Skeletal muscle tissue (tissue), 4 donors: Measurements from ENCODE around the gene TIMM10. TPM values are rescaled to one million over a fixed set of nuclear protein-coding genes. Genes with fewer than 3 reads are reported as not detected.

ENCODE experiments used
- H3K27ac ChIP-seq: one replicate; pipeline ENCODE4 v1.7.0; 2013; ENCODE audit warnings: mild to moderate bottlenecking, low read depth, low read length, inconsistent platforms
- H3K27me3 ChIP-seq, 3 donors: one replicate each; pipeline ENCODE4 v1.7.0; 2013; ENCODE audit warnings: low read length in 3 of 3; ENCODE audit not compliant: control insufficient read depth in 3 of 3, insufficient read depth in 3 of 3
- H3K36me3 ChIP-seq, 3 donors: one replicate each; pipeline ENCODE4 v1.7.0; 2013; ENCODE audit warnings: low read length in 3 of 3; ENCODE audit not compliant: control insufficient read depth in 3 of 3, insufficient read depth in 3 of 3
- H3K4me1 ChIP-seq, 3 donors: one replicate each; pipeline ENCODE4 v1.7.0; 2013; ENCODE audit warnings: low read length in 3 of 3, mild to moderate bottlenecking in 3 of 3; ENCODE audit not compliant: control insufficient read depth in 3 of 3, insufficient read depth in 3 of 3
- H3K4me3 ChIP-seq, 3 donors: one replicate each; pipeline ENCODE4 v1.7.0; 2013; ENCODE audit warnings: low read length in 3 of 3
- H3K9ac ChIP-seq, 3 donors: one replicate each; pipeline ENCODE4 v1.7.0; 2013; ENCODE audit warnings: low read length in 3 of 3, mild to moderate bottlenecking in 3 of 3, moderate library complexity in 2 of 3, low read depth in 1 of 3
- H3K9me3 ChIP-seq, 3 donors: one replicate each; pipeline ENCODE4 v1.7.0; 2013; ENCODE audit warnings: low read length in 3 of 3; ENCODE audit not compliant: control insufficient read depth in 3 of 3
- total RNA-seq: library from RNA; depleted of rRNA; stranded (reverse); fragments of >200 nt; gene quantifications from one replicate; pipeline ENCODE4 v1.2.3, GENCODE V29; 2014
- donor health status: Osteomylitis.

Gene TIMM10
- total RNA-seq, 1 donor from 2014 or later: 64.2 TPM

DNA sequence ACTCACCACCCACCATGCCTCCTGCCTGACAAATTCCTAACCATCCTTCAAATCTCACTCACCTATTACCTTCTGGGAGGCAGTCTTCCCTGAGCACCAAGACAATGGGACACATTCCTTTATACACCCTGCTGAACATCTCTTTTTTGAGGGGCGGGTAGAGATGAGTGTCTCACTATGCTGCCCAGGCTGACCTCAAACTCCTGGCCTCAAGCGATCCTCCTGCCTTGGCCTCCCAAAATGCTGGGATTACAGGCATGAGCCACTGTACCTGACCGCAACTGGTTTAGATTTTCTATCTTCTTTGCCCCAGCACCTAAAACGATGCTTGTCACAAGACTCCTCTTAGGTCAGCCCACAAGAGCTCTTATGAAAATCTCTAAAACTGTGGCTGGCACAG, 7.1 kb downstream of the TIMM10 start:
- H3K9ac ChIP-seq: no peak overlapping the region
- peaks cover 0 to 2% (median 0%) of the 10 kb centered on the region in 3 donors for H3K4me1 ChIP-seq
- H3K4me3 ChIP-seq: no peak overlapping the region
- H3K36me3 ChIP-seq: peaks cover 0 to 9% (median 3%) of the 10 kb centered on the region in 3 donors
- H3K27me3 ChIP-seq: no peaks in the 10 kb centered on the region
- no peaks in the 10 kb centered on the region for H3K9me3 ChIP-seq
- H3K27ac ChIP-seq: no peak overlapping the region

DNA sequence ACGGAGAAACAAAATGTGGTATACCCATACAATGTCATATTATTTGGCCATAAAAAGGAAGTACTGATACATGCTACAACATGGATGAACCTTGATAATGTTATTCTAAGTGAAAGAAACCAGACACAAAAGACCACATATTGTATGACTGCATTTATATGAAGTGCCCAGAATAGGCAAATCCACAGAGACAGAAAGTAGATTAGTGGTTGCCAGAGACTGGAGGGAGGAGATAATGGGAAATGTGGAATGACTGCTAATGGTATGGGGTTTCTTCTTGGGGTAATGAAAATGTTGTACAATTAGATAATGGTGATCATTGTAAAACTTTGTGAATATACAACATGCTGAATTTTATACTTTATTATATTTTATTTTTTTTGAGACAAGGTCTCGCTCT, 9.4 kb downstream of the TIMM10 start:
- peaks cover 0 to 3% (median 0%) of the 10 kb centered on the region in 3 donors for H3K36me3 ChIP-seq
- no peak overlapping the region for H3K4me3 ChIP-seq
- H3K27ac ChIP-seq: no peak overlapping the region
- no peaks in the 10 kb centered on the region for H3K9me3 ChIP-seq
- peaks cover 0 to 2% (median 0%) of the 10 kb centered on the region in 3 donors for H3K4me1 ChIP-seq
- no peaks in the 10 kb centered on the region for H3K27me3 ChIP-seq
- H3K9ac ChIP-seq: no peak overlapping the region

DNA sequence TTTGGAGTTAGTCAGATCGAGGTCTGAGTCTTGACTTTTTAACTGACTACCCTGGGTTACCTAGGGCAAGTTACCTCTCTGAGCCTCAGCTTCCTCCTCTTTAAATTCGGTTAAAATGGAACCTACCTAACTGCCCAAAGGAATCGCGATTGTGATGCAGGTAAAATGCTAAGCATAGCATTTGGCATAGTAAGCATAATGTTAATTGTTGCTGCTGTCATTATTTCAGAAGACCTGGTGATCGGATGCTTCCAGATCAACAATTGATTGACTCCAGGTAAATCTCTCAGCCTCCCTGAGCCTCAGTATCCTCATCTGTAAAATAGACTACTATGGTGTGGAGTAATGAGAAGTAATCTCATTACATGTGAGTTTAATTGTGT, 14.5 kb downstream of the TIMM10 start:
- Histone ChIP-seq H3K36me3 (peaks cover 0 to 4% (median 0%) of the 10 kb centered on the region in 3 donors), H3K27me3 (no peaks in the 10 kb centered on the region), H3K9me3 (no peaks in the 10 kb centered on the region), H3K27ac (peak overlapping the region; percentile 75), H3K9ac (peak overlapping the region; percentile 83 to 86 (median 86)), H3K4me3 (peak overlapping the region; percentile 81 to 95 (median 91)), H3K4me1 (peaks cover 2 to 24% (median 4%) of the 10 kb centered on the region in 3 donors)

DNA sequence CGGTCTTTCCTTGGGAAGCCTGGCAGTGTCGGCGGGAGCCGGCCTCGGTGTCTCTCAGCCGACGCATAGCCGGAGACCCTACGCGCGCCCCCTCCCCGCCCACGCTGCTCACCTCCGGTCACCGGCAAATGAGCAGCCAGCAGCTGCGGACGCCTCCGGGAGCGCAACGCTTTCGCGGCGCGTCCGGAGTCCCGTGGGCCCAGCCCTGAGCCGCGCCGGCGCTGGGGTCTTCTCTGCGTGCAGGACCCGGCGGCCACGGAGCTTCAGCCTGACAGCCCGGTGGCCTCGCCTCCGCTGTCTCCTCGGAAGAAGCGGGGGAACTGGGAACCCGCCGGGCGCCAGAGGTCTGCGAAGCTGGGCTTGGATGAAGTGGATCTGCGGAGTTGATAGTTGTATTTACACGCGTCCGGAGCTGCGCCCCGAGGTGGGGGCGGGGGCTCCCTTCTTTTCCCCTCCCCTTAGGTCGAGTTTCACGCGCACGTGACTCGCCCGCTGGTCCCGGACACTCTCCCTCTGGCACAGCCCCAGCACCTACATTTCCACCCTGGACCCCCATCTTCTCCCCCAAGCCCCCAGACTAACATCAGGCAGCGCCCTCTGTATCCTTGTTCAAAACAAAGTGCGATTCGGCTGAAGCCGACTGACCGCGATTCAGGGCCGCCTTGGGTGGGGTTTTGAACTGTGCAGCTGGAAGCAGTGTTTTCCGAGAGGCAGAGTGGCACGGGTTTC, 15.1 kb downstream of the TIMM10 start, which contains the start of gene SLC43A1:
Gene SLC43A1 (minus strand): TSS at position 371 of the 729 bp plus-strand sequence. CDS start 1,591 bp downstream, outside the sequence.
- H3K36me3 ChIP-seq: peaks cover 0 to 4% (median 0%) of the 10 kb centered on the region in 3 donors
- H3K27ac ChIP-seq: peak within 1 kb of the TSS; percentile 75
- H3K9me3 ChIP-seq: no peaks in the 10 kb centered on the region
- H3K4me1 ChIP-seq: peaks cover 2 to 24% (median 4%) of the 10 kb centered on the region in 3 donors
- H3K27me3 ChIP-seq: no peaks in the 10 kb centered on the region
- peak within 1 kb of the TSS; percentile 83 to 86 (median 86) for H3K9ac ChIP-seq
- peak within 1 kb of the TSS; percentile 81 to 95 (median 91) for H3K4me3 ChIP-seq

DNA sequence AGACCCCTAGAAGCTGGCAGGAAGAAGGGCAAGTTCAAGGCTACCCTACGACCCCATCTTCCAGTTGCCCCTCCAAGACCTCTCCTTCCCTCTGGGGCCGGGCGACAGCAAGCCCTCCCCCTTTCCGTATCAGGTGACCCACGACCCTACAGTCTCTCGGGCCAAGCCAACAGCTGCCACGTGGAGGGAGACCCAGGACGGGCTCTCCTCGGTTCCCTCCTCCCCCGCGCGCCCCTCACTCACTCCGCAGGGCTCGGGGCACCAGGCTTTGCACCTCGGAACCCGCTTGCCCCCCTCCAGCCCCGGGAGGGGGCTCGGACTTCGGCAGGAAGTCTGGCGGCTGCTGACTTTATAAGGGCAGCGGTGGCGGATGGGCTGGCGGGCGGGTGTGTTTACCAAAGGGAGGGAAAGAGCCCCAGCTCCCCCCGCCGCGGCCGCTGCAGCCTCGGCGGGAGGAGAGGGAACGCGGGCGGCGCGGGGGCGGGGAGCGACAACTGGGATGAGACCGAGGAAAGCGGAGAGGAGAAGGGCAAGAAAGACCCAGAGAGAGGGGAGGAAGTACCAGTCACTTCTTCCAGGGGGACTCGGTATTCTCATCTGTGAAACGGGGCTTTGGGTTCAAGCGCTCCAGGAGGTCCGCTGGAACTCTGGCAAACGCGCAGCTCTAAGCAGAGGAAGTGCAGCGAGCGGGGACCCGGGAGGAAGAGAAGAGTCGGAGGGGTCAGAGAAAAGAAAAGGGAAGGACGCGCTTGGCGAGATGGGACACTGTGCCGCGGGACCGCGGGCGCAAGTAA, 15.8 kb downstream of the TIMM10 start:
- no peaks in the 10 kb centered on the region for H3K27me3 ChIP-seq
- peak overlapping the region; percentile 75 for H3K27ac ChIP-seq
- peak overlapping the region; percentile 83 to 86 (median 86) for H3K9ac ChIP-seq
- peak overlapping the region; percentile 81 to 95 (median 91) for H3K4me3 ChIP-seq
- peaks cover 0 to 4% (median 0%) of the 10 kb centered on the region in 3 donors for H3K36me3 ChIP-seq
- H3K9me3 ChIP-seq: no peaks in the 10 kb centered on the region
- H3K4me1 ChIP-seq: peaks cover 2 to 24% (median 4%) of the 10 kb centered on the region in 3 donors

DNA sequence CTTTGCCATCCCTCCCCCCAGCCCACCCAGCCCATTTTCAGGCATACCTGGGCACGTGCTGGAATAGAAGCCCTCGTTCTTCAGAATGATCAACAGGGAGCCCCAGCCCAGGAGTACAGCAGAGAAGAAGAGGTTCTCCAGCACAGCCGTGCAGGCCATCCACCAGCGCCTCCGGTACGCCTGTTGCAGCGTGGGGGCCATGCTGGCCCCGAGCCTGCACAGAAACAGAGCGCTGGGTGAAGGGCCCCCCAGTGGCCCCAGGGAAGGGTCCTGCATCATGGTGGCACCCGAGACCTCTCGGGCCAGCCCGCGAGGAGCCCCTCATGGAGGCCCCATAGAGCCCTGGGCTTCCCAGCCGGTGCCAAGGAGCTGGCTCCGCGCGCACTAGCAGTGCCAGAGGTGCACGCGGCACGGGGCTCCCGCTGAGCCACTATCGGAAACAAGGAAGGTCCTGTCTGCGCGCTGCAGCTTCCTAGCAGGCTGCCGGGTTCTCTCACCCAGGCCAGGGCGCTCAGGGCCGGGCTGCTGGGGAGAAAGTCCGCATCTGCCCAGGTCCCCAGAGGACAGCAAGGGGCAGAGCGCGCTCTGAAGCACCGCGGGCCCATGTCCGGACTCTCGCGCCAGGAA, 16.5 kb downstream of the TIMM10 start:
- peak overlapping the region; percentile 75 for H3K27ac ChIP-seq
- peaks cover 2 to 24% (median 4%) of the 10 kb centered on the region in 3 donors for H3K4me1 ChIP-seq
- peaks cover 0 to 4% (median 0%) of the 10 kb centered on the region in 3 donors for H3K36me3 ChIP-seq
- no peaks in the 10 kb centered on the region for H3K27me3 ChIP-seq
- peak overlapping the region; percentile 81 to 95 (median 91) for H3K4me3 ChIP-seq
- H3K9ac ChIP-seq: peak overlapping the region; percentile 80 to 86 (median 83)
- H3K9me3 ChIP-seq: no peaks in the 10 kb centered on the region

DNA sequence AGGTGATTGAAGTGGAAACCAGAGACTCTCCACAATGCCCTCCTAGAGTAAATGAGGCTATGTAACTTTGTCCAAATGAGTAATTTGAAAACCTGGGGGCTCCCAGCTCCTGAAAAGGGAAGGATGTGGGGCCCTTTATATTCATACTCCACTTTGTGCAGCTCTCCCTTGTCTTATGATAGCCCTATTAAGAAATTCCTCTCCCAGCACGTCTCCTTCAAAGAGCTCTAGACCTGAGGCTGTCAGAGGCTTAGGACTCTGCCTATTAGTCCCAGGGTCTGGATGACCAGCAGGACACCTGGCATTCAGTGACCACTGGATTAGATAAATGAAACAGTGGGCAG, 17.1 kb downstream of the TIMM10 start:
- H3K4me1 ChIP-seq: peaks cover 2 to 24% (median 4%) of the 10 kb centered on the region in 3 donors
- H3K9me3 ChIP-seq: no peaks in the 10 kb centered on the region
- H3K27me3 ChIP-seq: no peaks in the 10 kb centered on the region
- H3K36me3 ChIP-seq: peaks cover 0 to 6% (median 0%) of the 10 kb centered on the region in 3 donors
- H3K9ac ChIP-seq: no peak overlapping the region
- peak overlapping the region in 1 of 3 donors; percentile 14 for H3K4me3 ChIP-seq
- H3K27ac ChIP-seq: no peak overlapping the region

DNA sequence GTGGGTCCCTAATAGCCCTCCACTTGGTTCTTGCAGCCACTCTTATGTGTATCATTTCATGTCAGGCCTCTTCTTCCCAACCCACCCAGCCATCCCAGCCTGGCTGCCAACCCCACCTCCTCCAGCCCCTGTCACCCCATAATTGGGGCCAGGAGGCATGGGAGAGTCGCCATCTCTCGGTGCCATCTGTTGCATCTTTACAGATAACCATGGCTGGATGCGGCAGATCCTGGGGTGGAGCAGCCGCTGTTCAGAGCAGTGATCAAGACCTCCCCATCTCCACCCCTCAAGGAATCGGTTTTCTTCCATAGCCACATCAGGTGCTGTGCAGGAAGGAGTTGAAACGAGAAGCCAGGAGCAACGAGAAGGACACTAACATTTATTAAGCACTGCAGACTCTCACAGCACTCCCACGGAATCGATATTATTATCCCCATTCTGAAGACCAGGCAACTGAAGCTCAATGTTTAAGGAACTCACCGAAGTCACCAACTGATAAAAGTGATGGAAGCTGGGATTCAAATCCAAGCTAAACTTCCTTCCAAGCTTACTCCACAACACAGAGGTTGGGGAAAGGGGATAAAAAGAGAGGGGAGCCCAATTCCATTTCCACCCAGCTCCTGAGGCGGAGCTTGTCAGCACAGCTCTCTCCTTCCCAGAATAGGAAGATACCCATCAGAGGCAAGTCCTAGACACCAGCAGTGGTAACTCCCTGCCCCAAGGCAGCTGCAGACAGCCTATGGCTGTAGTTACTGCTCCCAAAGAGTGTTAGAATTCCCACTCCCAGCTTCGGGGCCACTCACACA, 17.7 kb downstream of the TIMM10 start:
- H3K27ac ChIP-seq: no peak overlapping the region
- H3K9me3 ChIP-seq: no peaks in the 10 kb centered on the region
- peak overlapping the region in 1 of 3 donors; percentile 14 for H3K4me3 ChIP-seq
- H3K36me3 ChIP-seq: peaks cover 0 to 9% (median 0%) of the 10 kb centered on the region in 3 donors
- H3K27me3 ChIP-seq: no peaks in the 10 kb centered on the region
- peaks cover 2 to 24% (median 4%) of the 10 kb centered on the region in 3 donors for H3K4me1 ChIP-seq
- no peak overlapping the region for H3K9ac ChIP-seq

DNA sequence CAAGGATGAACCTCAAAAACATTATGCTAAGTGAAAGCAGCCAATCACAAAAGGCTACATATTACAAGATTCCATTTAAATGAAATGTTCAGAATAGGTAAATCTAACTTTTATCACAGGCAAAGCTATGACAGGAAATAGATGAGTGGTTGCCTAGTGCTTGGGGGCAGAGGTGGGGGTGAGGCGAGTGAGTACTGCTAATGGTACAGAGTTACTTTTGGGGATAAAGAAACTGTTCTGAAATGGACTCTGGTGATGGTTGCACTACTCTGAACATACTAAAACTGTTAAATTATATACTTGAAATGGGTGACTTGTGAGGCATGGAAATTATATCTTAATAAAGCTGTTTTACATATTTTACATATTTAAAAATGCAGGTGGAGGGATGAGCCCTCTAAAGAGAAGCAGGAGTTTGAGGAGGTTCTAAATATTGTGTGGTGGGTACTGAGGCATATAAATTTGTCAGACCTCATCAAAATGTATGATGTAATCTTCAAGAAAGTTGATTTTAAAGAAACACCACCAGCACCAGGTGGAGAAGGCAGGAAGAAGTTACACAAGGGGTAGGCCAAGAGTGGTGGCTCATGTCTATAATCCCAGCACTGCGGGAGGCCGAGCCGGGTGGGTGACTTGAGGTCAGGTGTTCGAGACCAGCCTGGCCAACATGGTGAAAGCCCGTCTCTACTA, 18.7 kb downstream of the TIMM10 start:
- Histone ChIP-seq H3K4me1 (peaks cover 2 to 24% (median 4%) of the 10 kb centered on the region in 3 donors), H3K9ac (no peak overlapping the region), H3K27me3 (no peaks in the 10 kb centered on the region), H3K36me3 (peaks cover 0 to 9% (median 0%) of the 10 kb centered on the region in 3 donors), H3K27ac (no peak overlapping the region), H3K9me3 (no peaks in the 10 kb centered on the region), H3K4me3 (no peak overlapping the region)
